ENCODE results near the gene HEYL. TPM values are rescaled to one million over a fixed set of nuclear protein-coding genes. Genes with fewer than 3 reads are reported as not detected.

The HEYL gene
- polyA plus RNA-seq, 1 of the 3 experiments (the other 2 are of a cell fraction), result not detected

GRCh38 chr1:39622427-39622826, 17.0 kb downstream of the HEYL start (continued):
- no peak for TF ChIP-seq POLR2AphosphoS5 (IDR thresholded peaks at IDR 0.05; ENCODE audit: low read depth, low read length)

- 73% methylated on average over 2 of the region's 3 CpGs for WGBS (ENCODE audit: low lambda C conversion rate)
- H4K20me1 ChIP-seq (ENCODE audit: insufficient read depth), result no peaks in the 10 kb centered on the region
- POLR2A ChIA-PET, result no interaction called here
Measured at GRCh38 chr1:39620659-39621165, 18.7 kb downstream of the HEYL start.

GRCh38 chr1:39617488-39618049, 21.9 kb downstream of the HEYL start:
- no peaks in the 10 kb centered on the region for H3K27me3 ChIP-seq (ENCODE audit: insufficient read depth)
- WGBS (ENCODE audit: low lambda C conversion rate), result 67% methylated on average over 4 of the region's 4 CpGs
- no peak overlapping the region for H2AFZ ChIP-seq (ENCODE audit: low read depth)
- no peaks in the 10 kb centered on the region for H3F3A ChIP-seq (replicated peaks; ENCODE audit: insufficient read depth)
- H3K27ac ChIP-seq (ENCODE audit: low read depth in 2 of 2, low read length in 1 of 2), result no peak overlapping the region
- ChIA-PET CTCF (interaction anchor here (0.8 to 1.9 kb wide), 5 partner anchors 9 to 55 kb away, joined by 3 to 9 read pairs (median 7); no protein-coding TSS in a partner anchor), POLR2A (no interaction called here)
- H3K9ac ChIP-seq, result no peak overlapping the region
- H3K4me3 ChIP-seq (ENCODE audit: low read depth in 2 of 2, low read length in 1 of 2), result no peak overlapping the region
- H3K9me2 ChIP-seq, result no peaks in the 10 kb centered on the region
- no peaks in the 10 kb centered on the region for H3K9me3 ChIP-seq
- TF ChIP-seq RFX5 (IDR thresholded peaks at IDR 0.05; ENCODE audit: low read length) (no peak), ELF1 (IDR thresholded peaks at IDR 0.05) (no peak), TCF12 (IDR thresholded peaks at IDR 0.05) (peak; percentile 28; the same call in 1 of the 2 replicates), FOSL2 (IDR thresholded peaks at IDR 0.05; ENCODE audit: borderline replicate concordance, low read depth) (no peak)
- no peak for DNase-seq
- H3K4me1 ChIP-seq (ENCODE audit: control insufficient read depth in 1 of 2, insufficient read depth in 2 of 2, low read depth in 1 of 2, low read length in 1 of 2), result no peaks in the 10 kb centered on the region; a peak in 1 of 4 replicates
- H3K79me2 ChIP-seq (ENCODE audit: insufficient read depth), result no peaks in the 10 kb centered on the region
- no peaks in the 10 kb centered on the region for H3K36me3 ChIP-seq (replicated peaks in 1 of 2; ENCODE audit: control insufficient read depth in 1 of 2, insufficient read depth in 2 of 2, low read length in 1 of 2)
- no peak overlapping the region for H3K4me2 ChIP-seq
- H4K20me1 ChIP-seq (ENCODE audit: insufficient read depth), result no peaks in the 10 kb centered on the region

More at GRCh38 chr1:39620659-39621165, 18.7 kb downstream of the HEYL start:
- no peak overlapping the region for H2AFZ ChIP-seq (ENCODE audit: low read depth)
- H3K9me3 ChIP-seq, result no peaks in the 10 kb centered on the region
- no peak overlapping the region for H3K4me3 ChIP-seq (ENCODE audit: low read depth in 2 of 2, low read length in 1 of 2)
- no peak for TF ChIP-seq IRF3 (IDR thresholded peaks at IDR 0.05; ENCODE audit: low read depth, low read length)
- no peak for TF ChIP-seq YY1 (IDR thresholded peaks at IDR 0.05; ENCODE audit: low read depth)
- no peak for TF ChIP-seq GABPA (IDR thresholded peaks at IDR 0.05; ENCODE audit: low read depth)
- no peak for TF ChIP-seq MEF2A (IDR thresholded peaks at IDR 0.05; ENCODE audit: borderline replicate concordance, low read depth)
- no peak for TF ChIP-seq RCOR1 (IDR thresholded peaks at IDR 0.05; ENCODE audit: low read length)
- H3K9ac ChIP-seq, result no peak overlapping the region
- peaks cover 0 to 21% of the 10 kb centered on the region in 2 experiments; a peak in 1 of 4 replicates for H3K4me1 ChIP-seq (ENCODE audit: control insufficient read depth in 1 of 2, insufficient read depth in 2 of 2, low read depth in 1 of 2, low read length in 1 of 2)
- H3K79me2 ChIP-seq (ENCODE audit: insufficient read depth), result no peaks in the 10 kb centered on the region
- H3K27me3 ChIP-seq (ENCODE audit: insufficient read depth), result 0 out of 2 replicates have a peak, but pooled peaks cover 4% of the 10 kb centered on the region
- H3F3A ChIP-seq (replicated peaks; ENCODE audit: insufficient read depth), result no peaks in the 10 kb centered on the region
- no peaks in the 10 kb centered on the region for H3K9me2 ChIP-seq
- H3K36me3 ChIP-seq (replicated peaks in 1 of 2; ENCODE audit: control insufficient read depth in 1 of 2, insufficient read depth in 2 of 2, low read length in 1 of 2), result no peaks in the 10 kb centered on the region
- no peak overlapping the region for H3K27ac ChIP-seq (ENCODE audit: low read depth in 2 of 2, low read length in 1 of 2)
- CTCF ChIA-PET, result interaction anchor here (1.1 to 4.1 kb wide), 2 partner anchors 12 to 15 kb away, joined by 3 to 23 read pairs; no protein-coding TSS in a partner anchor
- H3K4me2 ChIP-seq, result no peak overlapping the region
- no peak for DNase-seq

Measured in SK-N-SH (cell line).